ENCODE data around the gene GDPD1. TPM values are rescaled to one million over a fixed set of nuclear protein-coding genes. Genes with fewer than 3 reads are reported as not detected.

Gene GDPD1
- polyA plus RNA-seq, 3 donors = 0.50 to 1.6 (median 1.6) TPM

GRCh38 chr17:59292174-59292523, 71.8 kb downstream of the GDPD1 start:
- Histone ChIP-seq H3K36me3 (replicated peaks in 1 of 2; ENCODE audit: control insufficient read depth in 1 of 2, insufficient read depth in 2 of 2, low read length in 2 of 2) (no peaks in the 10 kb centered on the region), H3K4me3 (replicated peaks in 1 of 3; ENCODE audit: low read depth in 2 of 3, low read length in 3 of 3) (no peak overlapping the region), H3K9ac (ENCODE audit: insufficient read depth, low read length, poor library complexity, severe bottlenecking) (no peak overlapping the region), H3K79me2 (ENCODE audit: insufficient read depth, low read length) (no peaks in the 10 kb centered on the region), H2AFZ (ENCODE audit: insufficient read depth, low read depth, low read length, poor library complexity, severe bottlenecking) (no peak overlapping the region), H3K9me3 (replicated peaks in 1 of 2; ENCODE audit: control insufficient read depth in 1 of 2, insufficient read depth in 1 of 2, low read length in 2 of 2) (no peaks in the 10 kb centered on the region), H3K27me3 (ENCODE audit: control insufficient read depth in 2 of 2, insufficient read depth in 2 of 2, low read length in 2 of 2) (no peaks in the 10 kb centered on the region), H3K4me1 (ENCODE audit: control insufficient read depth in 1 of 2, insufficient read depth in 2 of 2, low read length in 2 of 2) (peaks cover 14 to 28% of the 10 kb centered on the region in 2 donors), H3K4me2 (replicated peaks; ENCODE audit: extremely low read depth, low read length, poor library complexity, severe bottlenecking) (no peak overlapping the region), H3K27ac (ENCODE audit: low read depth in 1 of 2, low read length in 2 of 2) (no peak overlapping the region), H4K20me1 (ENCODE audit: insufficient read depth, low read length) (no peaks in the 10 kb centered on the region)
- intact Hi-C loops (cut with micrococcal nuclease) = no loop called here
- DNase-seq = no peak
- no peak overlapping the region for H3K4me3 Mint-ChIP-seq
- peaks cover 0 to 2% (median 1%) of the 10 kb centered on the region in 3 donors for H3K27me3 Mint-ChIP-seq (ENCODE audit: low read depth in 3 of 3)
- TF ChIP-seq CTCF (IDR thresholded peaks at IDR 0.05) = no peak
- peaks cover 25% of the 10 kb centered on the region for H3K4me1 Mint-ChIP-seq
- WGBS (ENCODE audit: insufficient coverage) = no CpG with 5 or more reads among the region's 1 CpG
- H3K27ac Mint-ChIP-seq = no peak overlapping the region
- peaks cover 0 to 3% of the 10 kb centered on the region in 2 donors for H3K36me3 Mint-ChIP-seq
- peaks cover 0 to 3% (median 0%) of the 10 kb centered on the region in 7 donors for H3K9me3 Mint-ChIP-seq

- 50% methylated on average over 1 of the region's 2 CpGs for WGBS (ENCODE audit: insufficient coverage)
- Histone ChIP-seq H3K4me2 (replicated peaks; ENCODE audit: extremely low read depth, low read length, poor library complexity, severe bottlenecking) (no peak overlapping the region), H3K27me3 (ENCODE audit: control insufficient read depth in 2 of 2, insufficient read depth in 2 of 2, low read length in 2 of 2) (no peaks in the 10 kb centered on the region), H2AFZ (ENCODE audit: insufficient read depth, low read depth, low read length, poor library complexity, severe bottlenecking) (no peak overlapping the region), H3K4me3 (replicated peaks in 1 of 3; ENCODE audit: low read depth in 2 of 3, low read length in 3 of 3) (no peak overlapping the region), H4K20me1 (ENCODE audit: insufficient read depth, low read length) (no peaks in the 10 kb centered on the region), H3K9me3 (replicated peaks in 1 of 2; ENCODE audit: control insufficient read depth in 1 of 2, insufficient read depth in 1 of 2, low read length in 2 of 2) (no peaks in the 10 kb centered on the region), H3K4me1 (ENCODE audit: control insufficient read depth in 1 of 2, insufficient read depth in 2 of 2, low read length in 2 of 2) (peaks cover 6 to 10% of the 10 kb centered on the region in 2 donors), H3K9ac (ENCODE audit: insufficient read depth, low read length, poor library complexity, severe bottlenecking) (no peak overlapping the region), H3K36me3 (replicated peaks in 1 of 2; ENCODE audit: control insufficient read depth in 1 of 2, insufficient read depth in 2 of 2, low read length in 2 of 2) (no peaks in the 10 kb centered on the region), H3K79me2 (ENCODE audit: insufficient read depth, low read length) (no peaks in the 10 kb centered on the region), H3K27ac (ENCODE audit: low read depth in 1 of 2, low read length in 2 of 2) (no peak overlapping the region)
- no peak for DNase-seq
- Mint-ChIP-seq H3K27me3 (ENCODE audit: low read depth in 3 of 3) (peaks cover 0 to 2% (median 1%) of the 10 kb centered on the region in 3 donors), H3K27ac (no peak overlapping the region), H3K4me3 (no peak overlapping the region), H3K4me1 (peaks cover 8% of the 10 kb centered on the region), H3K9me3 (peaks cover 0 to 2% (median 0%) of the 10 kb centered on the region in 7 donors), H3K36me3 (no peaks in the 10 kb centered on the region)
- intact Hi-C loops (cut with micrococcal nuclease) = no loop called here
- TF ChIP-seq CTCF (IDR thresholded peaks at IDR 0.05) = no peak
Measured at GRCh38 chr17:59296190-59296589, 75.9 kb downstream of the GDPD1 start.

All from CD14-positive monocyte (primary cell).